GM18505 (cell line): ENCODE data around the gene UCP1.
"Not testable (repeated sequence)": the region's sequence is repeated elsewhere in the genome, so short reads cannot be mapped to it uniquely, and the experiment has no call there.

Source experiments
- ATAC-seq: cut with Tn5 transposase; IDR thresholded peaks from one replicate; pipeline ENCODE4 v1.9.1; 2021; ENCODE audit not compliant: unreplicated experiment
- POLR2A ChIP-seq: IDR thresholded peaks from 4 replicates; pipeline ENCODE4 v1.6.1; 2011; ENCODE audit warnings: borderline replicate concordance; ENCODE audit not compliant: insufficient read depth, insufficient read length; ENCODE audit errors: extremely low read depth

The UCP1 gene

DNA sequence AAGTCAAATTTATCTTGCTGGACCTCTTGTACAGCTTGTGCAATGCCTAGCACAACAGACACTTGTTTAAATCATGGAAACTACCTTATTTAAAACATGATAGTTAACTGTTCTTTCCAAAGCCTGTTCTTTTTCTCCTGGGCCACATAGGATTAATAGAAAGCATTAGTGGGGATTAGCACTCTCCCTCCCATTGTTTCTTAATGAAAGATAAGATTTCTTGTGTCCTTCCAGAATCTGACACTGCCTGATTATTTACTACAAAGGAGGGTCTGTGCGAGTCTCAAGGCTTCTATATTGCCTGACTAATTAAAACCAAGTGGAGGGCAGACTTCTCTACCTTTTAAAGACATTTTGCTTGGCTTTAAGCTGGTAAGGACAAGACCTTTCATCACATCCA lies 53.3 kb downstream of the UCP1 start:
- TF ChIP-seq POLR2A, result no peak
- no peak for ATAC-seq

GRCh38 chr4:140513765-140514164 lies 55.0 kb downstream of the UCP1 start:
- not testable (repeated sequence) for ATAC-seq
